ENCODE results near the gene ANKRD16.
A peak's percentile ranks its signal among the peaks of the same experiment; 100 is the strongest.
"Not testable (repeated sequence)": the region's sequence is repeated elsewhere in the genome, so short reads cannot be mapped to it uniquely, and the experiment has no call there.

The ANKRD16 gene

GRCh38 chr10:5835446-5836095 lies 54.1 kb downstream of the ANKRD16 start:
- no peak for DNase-seq (ENCODE audit: low read depth, low spot score)

GRCh38 chr10:5833814-5834213 lies 55.9 kb downstream of the ANKRD16 start:
- no peak for DNase-seq (ENCODE audit: low read depth, low spot score)

GRCh38 chr10:5832946-5833345 lies 56.7 kb downstream of the ANKRD16 start:
- no peak for DNase-seq (ENCODE audit: low read depth, low spot score)

- no peak for DNase-seq (ENCODE audit: low read depth, low spot score)
Measured at GRCh38 chr10:5831446-5831782, 58.3 kb downstream of the ANKRD16 start.

DNA sequence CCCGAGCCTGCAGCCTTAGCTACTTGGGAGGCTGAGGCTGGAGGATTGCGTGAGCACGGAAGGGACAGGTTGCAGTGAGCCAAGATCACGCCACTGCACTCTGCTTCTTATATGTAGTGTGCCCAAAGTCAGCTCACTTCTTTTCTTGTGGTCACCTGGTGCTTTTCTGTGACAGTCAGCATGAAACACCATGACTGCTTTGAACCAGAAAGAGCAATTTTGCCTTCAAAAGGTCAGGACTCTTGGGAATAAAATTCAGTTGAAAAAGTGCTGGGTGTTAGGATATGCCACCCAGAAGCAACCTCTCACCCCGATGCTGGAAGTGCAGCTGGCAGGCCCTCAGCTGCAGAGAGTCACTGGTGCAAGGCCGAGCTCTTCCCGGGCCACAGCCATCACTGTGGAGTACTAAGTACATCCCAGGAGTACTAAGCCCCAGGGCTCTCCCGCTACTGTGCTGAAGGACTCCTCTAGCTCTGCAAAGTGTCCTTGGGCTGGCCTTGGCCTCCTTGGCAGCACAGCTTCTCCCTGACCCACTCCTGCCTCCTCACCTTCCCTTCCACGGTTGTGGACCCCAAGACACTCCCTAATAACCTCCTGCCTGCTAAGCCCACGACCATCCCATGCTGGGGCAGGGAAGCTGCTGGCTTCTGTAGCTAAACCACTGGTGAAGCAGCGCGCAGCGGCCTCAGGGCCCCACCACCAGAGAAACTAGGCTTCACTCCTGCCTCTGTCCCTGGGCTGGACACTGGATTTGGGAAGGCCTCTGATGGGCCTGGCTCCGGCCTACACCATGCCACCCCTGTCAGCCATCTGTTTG lies 58.9 kb downstream of the ANKRD16 start:
- no peak for DNase-seq (ENCODE audit: low read depth, low spot score)

DNA sequence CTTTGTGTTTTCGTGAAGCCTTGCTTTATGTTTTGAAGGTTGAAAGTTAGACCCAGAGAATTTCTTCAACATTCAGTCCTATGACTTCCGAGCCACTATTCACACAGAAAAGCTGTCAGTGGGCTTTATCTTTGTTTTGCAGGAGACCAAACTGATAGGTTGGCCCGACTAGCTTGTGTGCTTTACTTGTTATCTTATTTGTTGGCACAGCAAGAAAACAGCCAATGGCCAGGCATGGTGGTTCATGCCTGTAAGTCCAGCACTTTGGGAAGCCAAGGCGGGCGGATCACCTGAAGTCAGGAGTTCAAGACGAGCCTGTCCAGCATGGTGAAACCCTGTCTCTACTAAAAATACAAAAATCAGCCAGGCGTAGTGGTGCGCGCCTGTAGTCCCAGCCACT lies 60.4 kb downstream of the ANKRD16 start:
- no peak for DNase-seq (ENCODE audit: low read depth, low spot score)

GRCh38 chr10:5828725-5829124 lies 61.0 kb downstream of the ANKRD16 start:
- DNase-seq (ENCODE audit: low read depth, low spot score), result no peak

- no peak for DNase-seq (ENCODE audit: low read depth, low spot score)
Measured at GRCh38 chr10:5827841-5828240, 61.9 kb downstream of the ANKRD16 start.

GRCh38 chr10:5826511-5826910 lies 63.2 kb downstream of the ANKRD16 start:
- not testable (repeated sequence) for DNase-seq (ENCODE audit: low read depth, low spot score)

DNA sequence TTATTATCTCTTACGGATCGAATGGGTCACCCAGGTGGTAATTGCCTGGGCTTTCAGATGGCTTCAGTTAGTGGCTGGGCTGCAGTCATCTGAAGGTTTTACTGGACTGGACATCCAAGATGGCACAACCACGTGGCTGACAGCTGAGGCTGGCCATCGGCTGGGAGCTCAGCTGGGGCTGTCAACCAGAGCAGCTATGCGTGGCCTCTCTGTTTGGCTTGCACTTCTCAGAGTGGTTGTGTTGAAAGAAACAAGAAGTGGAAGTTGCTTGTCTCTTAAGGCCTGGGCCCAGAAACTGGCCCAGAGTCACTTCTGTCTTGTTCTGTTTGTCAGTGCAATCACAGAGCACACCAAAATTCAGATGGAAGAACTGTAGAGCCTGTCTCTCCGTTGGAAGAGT lies 70.8 kb downstream of the ANKRD16 start:
- DNase-seq (ENCODE audit: low read depth, low spot score), result no peak

GRCh38 chr10:5818048-5818331 lies 71.7 kb downstream of the ANKRD16 start:
- DNase-seq (ENCODE audit: low read depth, low spot score), result no peak

GRCh38 chr10:5817322-5818047 lies 72.2 kb downstream of the ANKRD16 start:
- DNase-seq (ENCODE audit: low read depth, low spot score), result no peak

- DNase-seq (ENCODE audit: low read depth, low spot score), result no peak
Measured at GRCh38 chr10:5816170-5816569, 73.5 kb downstream of the ANKRD16 start.

DNA sequence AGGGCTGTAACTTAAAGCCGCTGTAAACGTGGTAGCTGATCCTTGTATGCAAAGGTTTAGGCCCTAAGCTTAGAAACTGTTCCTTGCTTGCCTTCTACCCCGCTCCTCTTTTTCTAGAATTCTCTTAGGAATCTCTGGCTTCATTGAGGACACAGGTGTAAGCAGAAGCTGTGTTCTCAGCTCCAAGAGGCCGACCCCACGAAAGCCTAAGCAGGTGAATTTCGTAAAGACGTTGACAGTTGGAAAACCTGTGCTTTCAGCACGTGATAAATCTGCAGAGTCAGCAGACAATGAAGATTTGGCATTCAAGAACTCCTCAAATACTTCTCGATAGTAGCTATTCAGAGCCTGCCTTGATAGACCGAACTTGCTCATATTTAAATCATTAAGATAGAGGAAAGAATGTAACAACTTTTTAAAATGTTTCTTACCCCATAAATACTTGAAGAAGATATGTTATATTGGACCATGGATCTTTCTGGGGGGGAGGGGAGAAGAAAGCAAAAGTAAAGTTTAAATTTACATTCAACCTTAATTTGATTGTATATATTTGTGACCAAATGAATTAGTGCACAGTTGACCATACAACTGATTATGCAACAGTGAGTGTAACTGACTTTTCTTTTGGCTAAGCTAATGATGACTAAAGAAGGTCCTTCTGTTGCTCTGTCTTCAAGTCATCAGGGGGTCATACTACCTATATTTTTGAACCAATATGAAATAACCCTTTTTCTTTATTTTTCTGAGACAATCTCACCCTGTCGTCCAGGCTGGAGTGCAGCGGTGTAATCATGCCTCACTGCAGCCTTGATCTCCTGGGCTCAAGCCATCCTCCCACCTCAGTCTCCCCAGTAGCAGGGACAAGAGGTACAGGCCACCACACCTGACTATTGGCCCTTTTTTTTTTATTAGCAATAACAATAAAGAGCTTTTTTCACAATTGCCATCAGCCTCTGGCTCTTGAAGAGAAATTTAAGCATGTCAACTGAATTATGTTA lies 75.3 kb downstream of the ANKRD16 start:
- DNase-seq (ENCODE audit: low read depth, low spot score), result no peak

GRCh38 chr10:5813341-5814109 lies 76.2 kb downstream of the ANKRD16 start, which contains the start of gene GDI2:
TSS of gene GDI2 (minus strand) at chr10:5813434. CDS start at chr10:5813258, 176 bp downstream.
- peak; percentile 99 for DNase-seq (ENCODE audit: low read depth, low spot score)

DNA sequence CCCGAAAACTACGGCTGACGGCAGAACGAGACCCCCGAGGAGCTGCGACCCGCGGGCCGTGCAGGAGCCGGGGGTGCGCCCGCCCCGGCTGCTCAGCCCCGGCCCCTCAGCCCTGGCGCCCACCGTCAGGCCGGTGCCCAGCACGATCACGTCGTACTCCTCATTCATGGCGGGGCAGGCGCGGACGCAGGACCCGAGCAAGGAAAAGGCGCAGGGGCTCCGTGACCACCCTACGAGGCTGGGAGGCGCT lies 76.7 kb downstream of the ANKRD16 start:
- no peak for DNase-seq (ENCODE audit: low read depth, low spot score)

DNA sequence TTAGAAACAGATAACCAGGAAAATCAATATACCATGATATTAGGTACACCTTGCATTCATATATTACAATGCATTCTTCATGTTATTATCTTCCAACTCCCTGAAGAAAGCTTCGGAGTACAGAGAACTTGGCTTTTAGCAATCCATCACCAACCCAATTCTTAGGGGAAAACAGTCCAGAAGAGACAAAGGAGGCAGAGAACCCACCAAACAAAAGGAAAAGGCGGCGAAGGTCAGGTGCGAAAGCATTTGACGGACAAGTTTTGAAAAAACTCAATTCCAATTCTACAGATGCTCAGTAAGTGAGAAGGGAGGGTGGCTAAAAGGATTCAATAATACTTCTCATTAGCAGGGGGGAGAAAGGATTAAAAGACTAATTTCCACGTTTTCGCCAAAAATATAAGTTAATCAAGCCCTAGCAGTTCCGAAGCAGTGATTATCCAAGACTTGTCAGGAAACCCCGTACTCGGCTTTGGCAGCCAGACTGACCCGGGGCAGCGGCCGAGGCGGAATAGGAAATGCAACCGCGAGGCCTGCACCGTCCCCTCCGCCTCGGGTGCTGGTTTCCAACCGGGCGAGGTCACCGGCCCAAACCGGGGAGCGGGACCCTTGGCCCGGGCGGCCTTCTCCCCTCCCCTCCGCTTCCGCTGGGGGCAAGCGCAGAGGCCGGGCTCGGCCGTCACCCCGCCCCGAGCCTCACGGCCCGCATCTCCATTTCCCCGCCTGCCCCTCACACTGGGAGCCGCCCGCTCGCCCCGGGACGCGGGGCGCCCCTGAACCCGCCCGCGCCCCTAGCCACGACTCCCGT lies 77.2 kb downstream of the ANKRD16 start:
- DNase-seq (ENCODE audit: low read depth, low spot score), result peak; percentile 62

All from astrocyte of the hippocampus (primary cell).